Mesothelial cell of epicardium (in vitro differentiated cells): ENCODE measurements around the gene LRRC27. TPM values are rescaled to one million over a fixed set of nuclear protein-coding genes. Genes with fewer than 3 reads are reported as not detected.

ENCODE experiments used
- DNase-seq, 2 experiments: peaks; one replicate each; pipeline ENCODE4 v3.0.0; 2021; ENCODE audit warnings: low spot score in 2 of 2; ENCODE audit not compliant: unreplicated experiment in 2 of 2
- H3K27ac Mint-ChIP-seq: 2 replicates; pipeline ENCODE4 v1.8.0; 2021; ENCODE audit warnings: mixed read lengths
- H3K27me3 Mint-ChIP-seq: 2 replicates; pipeline ENCODE4 v1.8.0; 2021; ENCODE audit warnings: low read depth, mixed read lengths
- H3K36me3 Mint-ChIP-seq: 2 replicates; pipeline ENCODE4 v1.8.0; 2021; ENCODE audit warnings: mixed read lengths
- H3K4me1 Mint-ChIP-seq: 2 replicates; pipeline ENCODE4 v1.8.0; 2021; ENCODE audit warnings: mixed read lengths
- H3K4me3 Mint-ChIP-seq: 2 replicates; pipeline ENCODE4 v1.8.0; 2021; ENCODE audit warnings: mild to moderate bottlenecking, moderate library complexity, mixed read lengths
- H3K9me3 Mint-ChIP-seq: 2 replicates; pipeline ENCODE4 v1.8.0; 2021; ENCODE audit warnings: mixed read lengths
- total RNA-seq: library from RNA; stranded (reverse); gene quantifications from 3 replicates; pipeline ENCODE4 v1.2.1, GENCODE V29; 2021
- TF ChIP-seq, protein P1 (sequence below): fragments of 200-600 bp; sonication (generic); IDR thresholded peaks from one replicate; pipeline ENCODE4 v1.5.0; 2021; ENCODE audit warnings: antibody characterized with exemption; ENCODE audit not compliant: unreplicated experiment

The LRRC27 gene
- total RNA-seq, 1 donor from 2014 or later = 15.2 TPM

DNA sequence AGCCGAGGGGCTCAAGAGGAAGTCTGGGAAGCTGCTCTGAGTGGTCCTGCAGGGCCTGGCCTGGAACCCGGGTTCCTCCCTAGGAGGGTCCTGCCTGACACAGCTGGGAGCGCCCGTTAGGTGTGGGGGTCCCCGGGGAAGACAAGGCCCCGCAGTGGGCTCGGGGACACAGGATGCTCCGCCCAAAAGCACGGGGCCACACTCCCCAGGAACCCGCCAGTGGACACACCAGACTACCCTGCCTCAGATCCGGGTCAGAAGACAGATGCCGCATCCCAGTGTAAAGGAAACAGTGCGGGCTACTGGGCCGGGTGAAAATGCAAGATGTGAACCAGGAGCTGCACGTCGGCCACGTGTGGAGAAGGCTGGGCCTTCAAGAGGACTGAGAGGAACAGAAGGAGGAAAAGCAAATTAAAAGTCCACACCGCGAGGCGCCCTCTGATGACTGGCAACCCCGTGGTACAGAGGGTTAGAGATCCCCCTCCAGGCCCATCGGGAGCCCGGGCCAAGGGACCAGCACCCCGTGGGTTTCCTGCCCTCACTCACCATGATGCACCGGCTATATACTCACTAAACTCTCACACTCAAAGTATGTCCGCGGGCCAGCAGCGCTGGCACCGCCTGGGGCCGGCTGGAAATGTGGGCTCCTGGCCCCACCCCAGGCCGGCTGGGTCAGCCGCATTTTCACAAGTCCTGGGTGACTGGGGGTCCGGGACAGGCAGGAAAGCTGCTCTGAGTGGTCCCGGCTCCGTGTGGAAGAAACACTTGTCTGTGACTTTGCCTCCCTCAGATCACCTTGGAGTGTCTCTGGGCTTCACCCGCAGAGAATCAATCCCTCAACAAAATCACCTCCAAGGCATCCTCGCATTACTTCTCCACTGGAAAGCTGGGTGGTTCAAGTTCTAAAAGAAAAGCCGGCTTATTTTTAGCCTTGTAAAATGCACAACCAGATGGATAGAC lies 30.3 kb upstream of the LRRC27 start:
- Mint-ChIP-seq H3K27me3 (peaks cover 82% of the 10 kb centered on the region), H3K27ac (no peak overlapping the region), H3K4me3 (no peak overlapping the region), H3K36me3 (peaks cover 3% of the 10 kb centered on the region), H3K9me3 (no peaks in the 10 kb centered on the region), H3K4me1 (no peaks in the 10 kb centered on the region)
- TF ChIP-seq, protein P1, sequence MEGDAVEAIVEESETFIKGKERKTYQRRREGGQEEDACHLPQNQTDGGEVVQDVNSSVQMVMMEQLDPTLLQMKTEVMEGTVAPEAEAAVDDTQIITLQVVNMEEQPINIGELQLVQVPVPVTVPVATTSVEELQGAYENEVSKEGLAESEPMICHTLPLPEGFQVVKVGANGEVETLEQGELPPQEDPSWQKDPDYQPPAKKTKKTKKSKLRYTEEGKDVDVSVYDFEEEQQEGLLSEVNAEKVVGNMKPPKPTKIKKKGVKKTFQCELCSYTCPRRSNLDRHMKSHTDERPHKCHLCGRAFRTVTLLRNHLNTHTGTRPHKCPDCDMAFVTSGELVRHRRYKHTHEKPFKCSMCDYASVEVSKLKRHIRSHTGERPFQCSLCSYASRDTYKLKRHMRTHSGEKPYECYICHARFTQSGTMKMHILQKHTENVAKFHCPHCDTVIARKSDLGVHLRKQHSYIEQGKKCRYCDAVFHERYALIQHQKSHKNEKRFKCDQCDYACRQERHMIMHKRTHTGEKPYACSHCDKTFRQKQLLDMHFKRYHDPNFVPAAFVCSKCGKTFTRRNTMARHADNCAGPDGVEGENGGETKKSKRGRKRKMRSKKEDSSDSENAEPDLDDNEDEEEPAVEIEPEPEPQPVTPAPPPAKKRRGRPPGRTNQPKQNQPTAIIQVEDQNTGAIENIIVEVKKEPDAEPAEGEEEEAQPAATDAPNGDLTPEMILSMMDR = no peak
- DNase-seq = no peak

DNA sequence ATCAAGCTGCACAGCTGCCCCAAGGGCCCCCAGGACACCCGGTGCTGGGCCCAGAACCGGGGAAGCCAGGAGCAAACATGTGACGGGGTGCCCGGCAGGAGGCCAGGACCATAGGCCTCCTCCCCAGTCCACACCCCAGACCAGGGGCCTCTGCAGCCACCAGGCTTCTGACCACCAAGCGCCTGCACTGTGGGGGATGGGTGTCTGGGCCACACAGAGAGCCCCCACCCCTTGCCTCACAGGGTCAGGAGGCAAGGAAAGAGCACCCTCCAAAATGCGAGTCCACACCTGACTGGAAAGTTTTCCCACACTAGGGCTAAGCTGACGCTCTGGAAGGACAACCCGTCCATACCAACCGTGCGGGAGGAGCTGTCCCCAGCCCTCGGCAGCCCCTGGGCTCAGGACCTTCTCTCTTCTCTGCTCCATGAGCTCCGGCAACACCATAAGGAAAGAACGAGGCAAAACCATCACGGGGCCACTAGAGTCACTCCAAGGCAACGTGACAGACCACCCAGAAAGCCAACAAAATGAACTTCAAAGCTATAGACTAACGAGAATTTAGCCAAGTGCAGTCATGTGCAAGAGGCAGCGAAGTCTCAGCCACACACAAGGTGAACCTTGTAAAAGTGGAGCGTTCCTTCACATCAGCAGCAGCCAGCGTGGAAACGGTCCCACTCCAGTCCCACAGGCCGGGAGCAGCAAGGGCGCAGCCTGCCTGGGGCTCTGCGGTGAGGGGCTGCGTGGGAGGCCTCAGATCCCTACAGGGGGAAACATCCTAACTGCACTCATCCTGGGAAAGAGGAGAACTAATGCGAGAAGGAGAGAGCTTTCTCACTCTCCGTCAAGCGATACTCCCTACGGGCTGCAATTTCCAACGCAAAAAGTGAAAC lies 29.3 kb upstream of the LRRC27 start:
- Mint-ChIP-seq H3K36me3 (peaks cover 3% of the 10 kb centered on the region), H3K4me3 (no peak overlapping the region), H3K9me3 (no peaks in the 10 kb centered on the region), H3K27me3 (peaks cover 84% of the 10 kb centered on the region), H3K27ac (no peak overlapping the region), H3K4me1 (peaks cover 3% of the 10 kb centered on the region)
- no peak for DNase-seq
- TF ChIP-seq, protein P1 = no peak

DNA sequence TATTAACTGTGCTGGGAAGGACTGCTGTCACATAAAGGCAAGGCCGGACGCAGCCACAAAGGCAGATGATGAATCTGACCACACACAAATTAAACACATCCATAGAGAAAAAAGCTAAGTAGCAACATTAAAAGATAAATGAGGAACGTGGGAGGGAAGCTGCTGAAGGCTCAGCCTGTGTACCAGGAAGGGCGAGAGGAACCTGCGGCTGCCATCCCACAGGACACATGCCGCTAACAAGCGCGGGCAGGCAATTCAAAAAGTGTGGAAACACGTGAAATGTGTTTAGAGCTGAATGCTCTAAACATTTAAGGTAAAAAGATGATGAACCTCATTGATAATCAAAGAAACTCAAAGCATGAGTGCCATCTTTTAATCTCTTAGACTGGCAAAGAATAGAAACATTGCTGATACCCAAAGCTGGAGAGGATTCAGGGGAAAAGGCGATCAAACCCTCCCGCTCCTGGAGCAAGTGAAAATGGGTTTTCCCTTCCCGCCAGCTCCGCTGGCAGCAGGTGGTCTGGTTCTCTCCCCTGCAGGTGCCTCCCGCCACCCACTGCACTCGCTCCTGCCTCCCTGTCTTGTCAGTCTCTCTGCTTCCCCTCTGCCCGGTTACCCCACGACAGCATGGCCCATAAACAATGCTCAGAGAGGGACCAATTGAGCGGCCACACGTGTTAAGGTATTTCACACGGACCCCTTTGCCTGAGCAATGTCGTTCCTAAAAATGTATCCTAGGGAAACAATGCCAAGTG lies 28.5 kb upstream of the LRRC27 start:
- H3K27me3 Mint-ChIP-seq = peaks cover 80% of the 10 kb centered on the region
- DNase-seq = no peak
- peaks cover 3% of the 10 kb centered on the region for H3K36me3 Mint-ChIP-seq
- H3K27ac Mint-ChIP-seq = no peak overlapping the region
- H3K4me1 Mint-ChIP-seq = peaks cover 3% of the 10 kb centered on the region
- no peaks in the 10 kb centered on the region for H3K9me3 Mint-ChIP-seq
- no peak overlapping the region for H3K4me3 Mint-ChIP-seq
- TF ChIP-seq, protein P1 = no peak

DNA sequence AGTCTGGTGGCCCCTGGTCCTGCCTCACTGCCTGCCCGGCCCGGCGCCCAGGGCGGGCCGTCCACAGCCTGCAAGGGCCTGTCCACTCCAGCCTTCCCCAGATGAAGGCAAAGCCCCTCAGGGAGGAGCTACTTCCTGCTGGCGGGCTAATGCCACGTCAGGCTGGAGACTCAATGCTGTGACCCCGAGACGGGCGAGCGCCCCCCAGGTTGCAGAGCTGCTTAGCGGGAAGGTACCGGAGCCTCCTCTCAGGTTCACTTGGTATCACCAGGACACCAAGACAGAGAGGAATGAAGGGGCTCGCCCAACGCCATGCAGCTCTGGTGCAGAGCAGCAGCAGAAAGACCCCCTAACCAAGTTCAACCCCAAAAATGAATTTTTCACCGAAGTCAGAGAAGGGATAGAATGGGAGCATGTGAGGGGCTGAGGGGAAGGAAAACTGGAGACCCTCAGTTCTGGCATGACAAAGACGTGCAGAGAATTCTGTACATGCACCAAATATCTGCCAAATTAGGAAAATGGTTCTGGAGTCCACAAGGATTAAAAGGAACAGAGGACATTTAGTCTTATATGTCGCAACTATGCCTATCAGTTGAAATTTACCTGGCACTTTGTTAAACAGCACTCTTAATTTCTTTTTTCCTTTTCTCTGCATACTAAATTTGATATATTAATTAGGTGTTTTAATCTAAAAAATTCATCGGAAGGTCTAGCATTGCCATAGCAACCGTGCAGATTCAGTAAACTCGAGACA lies 27.1 kb upstream of the LRRC27 start:
- no peak for DNase-seq
- TF ChIP-seq, protein P1 = no peak

More for the DNA sequence above, 27.1 kb upstream of the LRRC27 start:
- Mint-ChIP-seq H3K4me3 (no peak overlapping the region), H3K27me3 (peaks cover 82% of the 10 kb centered on the region), H3K27ac (no peak overlapping the region), H3K9me3 (no peaks in the 10 kb centered on the region), H3K4me1 (peaks cover 5% of the 10 kb centered on the region), H3K36me3 (peaks cover 3% of the 10 kb centered on the region)
